ENCODE measurements around the gene KRT80. TPM values are rescaled to one million over a fixed set of nuclear protein-coding genes. Genes with fewer than 3 reads are reported as not detected.

KRT80 gene
- total RNA-seq, 1 donor, result 1.3 TPM

DNA sequence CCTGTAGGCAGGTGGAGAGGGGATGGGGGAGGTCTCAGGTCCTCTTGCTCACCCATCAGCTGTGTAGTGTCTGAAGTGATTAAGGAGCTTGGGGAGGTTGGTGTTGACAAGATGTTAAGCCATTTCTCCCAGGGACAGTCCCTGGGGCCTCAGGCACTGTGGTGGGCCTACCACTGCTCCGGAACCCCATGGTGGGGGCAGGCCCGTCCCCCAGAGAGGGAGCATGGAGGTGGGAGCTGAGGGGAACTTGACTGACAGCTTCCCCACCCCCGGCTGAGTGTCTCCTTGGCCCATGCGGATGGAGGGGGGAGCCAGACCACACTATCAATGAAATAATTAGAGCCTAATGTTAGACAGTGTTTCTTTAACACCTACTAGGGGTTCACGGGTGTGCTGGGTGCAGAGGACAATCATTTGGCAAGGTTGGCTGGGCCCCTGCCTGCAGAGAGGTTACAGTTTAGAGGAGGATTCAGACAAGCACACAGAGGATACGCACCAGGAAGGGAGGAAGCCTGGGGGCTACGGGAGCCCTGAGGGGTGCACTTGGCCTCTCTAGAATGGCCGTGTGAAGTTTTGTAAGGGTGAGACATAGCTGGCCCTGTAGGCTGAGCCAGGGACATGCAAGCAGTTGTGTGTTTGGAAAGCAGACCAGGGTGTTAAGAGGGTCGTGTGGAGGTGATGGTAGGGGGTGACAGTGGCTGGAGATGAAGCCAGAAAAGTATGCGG is 19.3 kb upstream of the KRT80 start:
- TF ChIP-seq, protein P1, sequence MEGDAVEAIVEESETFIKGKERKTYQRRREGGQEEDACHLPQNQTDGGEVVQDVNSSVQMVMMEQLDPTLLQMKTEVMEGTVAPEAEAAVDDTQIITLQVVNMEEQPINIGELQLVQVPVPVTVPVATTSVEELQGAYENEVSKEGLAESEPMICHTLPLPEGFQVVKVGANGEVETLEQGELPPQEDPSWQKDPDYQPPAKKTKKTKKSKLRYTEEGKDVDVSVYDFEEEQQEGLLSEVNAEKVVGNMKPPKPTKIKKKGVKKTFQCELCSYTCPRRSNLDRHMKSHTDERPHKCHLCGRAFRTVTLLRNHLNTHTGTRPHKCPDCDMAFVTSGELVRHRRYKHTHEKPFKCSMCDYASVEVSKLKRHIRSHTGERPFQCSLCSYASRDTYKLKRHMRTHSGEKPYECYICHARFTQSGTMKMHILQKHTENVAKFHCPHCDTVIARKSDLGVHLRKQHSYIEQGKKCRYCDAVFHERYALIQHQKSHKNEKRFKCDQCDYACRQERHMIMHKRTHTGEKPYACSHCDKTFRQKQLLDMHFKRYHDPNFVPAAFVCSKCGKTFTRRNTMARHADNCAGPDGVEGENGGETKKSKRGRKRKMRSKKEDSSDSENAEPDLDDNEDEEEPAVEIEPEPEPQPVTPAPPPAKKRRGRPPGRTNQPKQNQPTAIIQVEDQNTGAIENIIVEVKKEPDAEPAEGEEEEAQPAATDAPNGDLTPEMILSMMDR (IDR thresholded peaks at IDR 0.05; ENCODE audit: insufficient read depth, low read depth, low read length), result no peak
- DNase-seq (ENCODE audit: low read depth), result no peak
- no peak overlapping the region for H3K4me3 ChIP-seq (ENCODE audit: low read depth, low read length)

DNA sequence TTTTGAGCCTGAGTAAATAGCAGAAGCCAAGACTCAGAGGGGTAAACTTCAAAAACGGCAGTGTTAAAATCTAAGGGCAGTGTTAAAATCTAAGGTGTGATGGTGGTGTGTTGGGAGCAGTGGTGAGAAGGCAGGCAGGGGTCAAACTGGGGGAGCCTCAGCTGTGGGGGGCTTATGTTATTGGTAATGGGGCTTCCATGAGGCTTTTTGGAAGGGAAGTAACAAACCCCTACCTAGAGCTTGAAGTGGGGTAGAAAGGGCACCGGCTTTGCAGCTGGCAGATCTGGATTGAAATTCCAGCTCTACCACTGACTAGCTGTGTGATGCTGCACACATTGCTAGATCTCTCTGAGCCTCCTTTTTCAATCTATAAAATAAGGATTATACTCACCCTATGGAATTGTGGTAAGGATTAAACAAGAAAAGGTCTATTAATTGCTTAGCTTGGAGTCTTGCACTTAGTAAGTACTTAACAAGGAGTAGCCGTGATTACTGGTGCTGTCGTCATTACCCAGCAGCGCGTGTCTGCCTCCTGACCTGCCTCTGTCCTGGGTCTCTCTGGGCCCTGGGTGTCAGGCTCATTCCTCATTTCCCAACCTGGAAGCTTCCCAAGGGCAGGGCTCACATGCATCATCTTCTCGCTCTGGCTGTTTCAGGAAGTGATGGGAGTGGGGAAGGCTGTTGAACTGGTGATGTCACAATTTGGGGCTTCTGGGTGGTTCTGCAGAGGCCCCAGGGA is 18.5 kb upstream of the KRT80 start:
- H3K4me3 ChIP-seq (ENCODE audit: low read depth, low read length), result no peak overlapping the region
- peak; percentile 92 for DNase-seq (ENCODE audit: low read depth)
- TF ChIP-seq, protein P1 (IDR thresholded peaks at IDR 0.05; ENCODE audit: insufficient read depth, low read depth, low read length), result no peak

DNA sequence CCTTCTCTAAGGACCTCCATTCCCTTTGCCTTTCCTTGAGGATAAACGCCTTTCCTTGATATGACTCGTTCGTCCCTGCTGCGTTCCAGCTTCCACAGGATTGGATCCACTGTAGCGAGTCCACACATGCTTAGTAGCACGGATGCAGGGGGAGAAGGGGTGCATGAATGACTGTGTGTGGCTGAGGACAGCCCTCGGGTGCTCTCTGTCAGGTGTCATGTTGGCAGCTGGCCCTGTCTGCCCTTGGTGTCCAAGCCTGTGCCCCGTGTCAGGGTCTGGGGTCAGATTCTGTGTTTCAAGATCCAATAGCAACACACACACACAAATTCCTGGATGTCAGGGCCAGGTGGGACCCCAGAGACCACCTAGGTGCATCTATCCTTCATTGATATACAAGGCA is 17.5 kb upstream of the KRT80 start:
- DNase-seq (ENCODE audit: low read depth), result no peak
- TF ChIP-seq, protein P1 (IDR thresholded peaks at IDR 0.05; ENCODE audit: insufficient read depth, low read depth, low read length), result no peak
- no peak overlapping the region for H3K4me3 ChIP-seq (ENCODE audit: low read depth, low read length)

DNA sequence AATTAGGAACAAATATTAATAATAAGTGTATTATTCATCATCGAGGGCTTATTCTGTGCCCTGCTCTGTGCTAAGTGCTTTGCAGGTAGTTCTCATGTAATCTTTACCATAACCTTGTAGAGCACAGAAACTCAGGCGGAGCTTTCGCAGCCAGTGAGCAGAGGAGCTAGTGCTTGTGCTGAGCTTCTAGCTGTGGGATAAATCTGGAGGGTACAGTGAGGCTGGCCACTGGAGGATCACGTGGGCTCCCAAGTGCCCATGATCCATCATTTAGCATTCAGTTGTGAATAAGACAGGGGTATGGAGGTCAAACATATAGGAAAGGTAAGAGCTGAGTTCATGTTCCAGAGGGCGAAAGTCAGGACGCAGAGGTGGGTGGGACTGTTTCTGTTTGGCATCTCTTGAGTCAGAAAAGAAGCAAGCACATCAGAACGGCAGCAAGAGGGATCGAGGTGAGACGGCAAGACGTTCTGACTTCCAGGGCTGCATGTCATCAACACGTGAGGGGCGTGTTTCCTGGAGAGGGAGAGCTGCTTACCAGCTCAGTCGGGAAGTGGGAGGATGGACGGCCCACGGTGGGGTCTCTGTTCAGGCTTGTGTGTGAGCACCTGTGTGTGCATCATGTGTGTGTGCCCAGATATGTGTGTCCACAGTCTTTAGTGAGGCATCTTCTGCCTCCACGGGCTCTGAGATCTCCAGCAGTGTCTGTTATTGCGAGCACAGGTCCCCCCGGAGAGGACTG is 16.8 kb upstream of the KRT80 start:
- TF ChIP-seq, protein P1 (IDR thresholded peaks at IDR 0.05; ENCODE audit: insufficient read depth, low read depth, low read length), result no peak
- DNase-seq (ENCODE audit: low read depth), result no peak

DNA sequence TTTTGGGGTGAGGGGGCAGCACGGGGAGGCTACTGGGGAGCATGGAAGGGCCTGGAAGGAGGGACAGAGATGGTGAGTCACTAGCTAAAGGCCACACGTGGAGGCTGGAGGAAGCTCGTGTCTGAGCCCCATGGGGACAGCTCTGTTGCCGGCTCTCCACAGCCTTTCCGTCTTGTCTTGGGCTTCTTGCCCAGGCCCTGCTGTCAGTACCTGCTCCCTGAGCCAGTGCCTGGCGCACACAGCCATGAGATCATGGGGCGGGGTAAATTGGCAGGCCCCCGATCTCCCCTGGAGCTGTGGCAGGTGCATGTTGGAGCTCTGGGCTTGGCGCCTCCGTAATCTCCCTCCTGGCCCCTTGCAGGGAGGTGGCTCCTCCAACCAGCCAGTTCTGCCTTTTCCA is 16.1 kb upstream of the KRT80 start:
- TF ChIP-seq, protein P1 (IDR thresholded peaks at IDR 0.05; ENCODE audit: insufficient read depth, low read depth, low read length), result no peak
- DNase-seq (ENCODE audit: low read depth), result peak; percentile 46
- H3K4me3 ChIP-seq (ENCODE audit: low read depth, low read length), result no peak overlapping the region

More for the DNA sequence above, 16.8 kb upstream of the KRT80 start:
- no peak overlapping the region for H3K4me3 ChIP-seq (ENCODE audit: low read depth, low read length)

DNA sequence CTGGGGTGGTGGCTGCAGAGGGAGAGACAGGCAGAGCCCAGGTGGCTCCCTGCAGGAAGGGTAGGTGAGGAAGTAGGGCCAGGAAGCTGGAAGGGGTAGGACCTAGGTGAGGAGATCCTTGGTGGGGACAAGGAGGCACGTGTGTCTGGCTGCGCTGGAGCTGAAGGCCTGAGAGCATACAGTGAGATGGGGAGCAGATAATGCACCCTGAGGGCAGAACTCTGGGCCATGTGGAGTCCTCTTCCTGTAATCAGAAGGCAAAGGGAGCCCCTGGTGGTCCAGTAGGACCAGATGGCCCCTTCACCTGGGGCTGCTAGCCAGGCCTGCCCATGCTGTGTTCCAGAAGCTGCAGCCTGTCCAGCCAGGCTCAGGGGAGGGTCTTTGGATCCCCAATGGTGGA is 15.3 kb upstream of the KRT80 start:
- H3K4me3 ChIP-seq (ENCODE audit: low read depth, low read length), result no peak overlapping the region
- TF ChIP-seq, protein P1 (IDR thresholded peaks at IDR 0.05; ENCODE audit: insufficient read depth, low read depth, low read length), result no peak
- DNase-seq (ENCODE audit: low read depth), result no peak
